ENCODE data around the gene PEAR1. TPM values are rescaled to one million over a fixed set of nuclear protein-coding genes. Genes with fewer than 3 reads are reported as not detected.

Gene PEAR1
- total RNA-seq, 1 donor from 2014 or later, result 0.09 TPM

DNA sequence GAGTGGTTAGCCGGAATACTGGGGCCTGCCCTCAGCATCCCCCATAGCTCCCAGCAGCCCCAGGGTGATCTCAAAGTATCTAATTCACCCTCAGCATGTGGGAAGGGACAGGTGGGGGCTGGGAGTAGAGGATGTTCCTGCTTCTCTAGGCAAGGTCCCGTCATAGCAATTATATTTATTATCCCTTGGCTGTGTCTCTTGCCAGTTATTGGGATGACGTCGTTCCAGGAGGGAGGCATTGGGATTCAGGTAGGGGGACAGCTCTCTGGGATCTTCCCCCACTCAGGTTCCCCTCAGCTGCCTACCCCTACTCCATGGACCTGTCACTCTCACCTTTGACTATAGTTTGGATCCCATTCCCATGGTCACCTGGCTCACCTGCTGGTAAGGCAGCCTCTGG is 11.9 kb upstream of the PEAR1 start:
- intact Hi-C loops (cut with micrococcal nuclease), result no loop called here

DNA sequence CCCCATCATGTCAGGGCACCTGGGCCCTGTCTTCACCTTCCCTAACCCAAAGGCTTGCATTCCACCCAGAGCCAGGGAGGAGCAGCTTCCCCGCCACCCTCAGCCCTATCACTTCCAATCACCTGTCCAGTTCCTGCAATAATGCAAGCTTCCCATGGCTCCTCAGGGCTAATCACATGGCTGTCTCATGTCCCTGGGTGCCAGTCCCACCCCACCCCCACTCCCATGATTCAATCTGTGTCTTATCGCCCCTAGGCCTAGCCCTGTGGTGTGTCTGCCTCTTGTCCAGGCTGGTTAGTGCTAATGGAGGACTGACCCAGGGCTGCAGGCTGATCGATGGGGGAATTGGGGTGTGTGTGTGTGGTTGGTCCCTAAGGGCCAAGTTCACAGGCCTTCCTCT is 11.0 kb upstream of the PEAR1 start:
- intact Hi-C loops (cut with micrococcal nuclease), result no loop called here

DNA sequence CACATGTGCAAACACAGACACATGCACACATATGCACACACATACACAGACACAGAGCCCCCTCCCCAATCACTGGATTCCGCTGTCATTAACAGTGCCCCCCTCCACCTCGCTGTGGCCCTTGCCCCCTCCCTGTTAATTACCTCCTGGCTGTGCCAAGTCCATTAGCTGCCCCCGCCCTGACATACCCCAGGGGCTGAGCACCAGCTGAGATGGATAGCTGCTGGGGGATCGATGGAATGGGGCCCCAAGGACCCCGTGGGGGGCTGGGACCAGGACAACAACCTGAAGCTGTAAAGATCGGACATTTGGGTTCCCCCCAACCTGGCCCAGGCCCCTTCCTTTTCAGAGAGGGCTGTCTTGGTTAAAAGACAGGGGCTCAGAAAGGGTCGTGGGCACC is 9.6 kb upstream of the PEAR1 start:
- intact Hi-C loops (cut with micrococcal nuclease), result no loop called here

DNA sequence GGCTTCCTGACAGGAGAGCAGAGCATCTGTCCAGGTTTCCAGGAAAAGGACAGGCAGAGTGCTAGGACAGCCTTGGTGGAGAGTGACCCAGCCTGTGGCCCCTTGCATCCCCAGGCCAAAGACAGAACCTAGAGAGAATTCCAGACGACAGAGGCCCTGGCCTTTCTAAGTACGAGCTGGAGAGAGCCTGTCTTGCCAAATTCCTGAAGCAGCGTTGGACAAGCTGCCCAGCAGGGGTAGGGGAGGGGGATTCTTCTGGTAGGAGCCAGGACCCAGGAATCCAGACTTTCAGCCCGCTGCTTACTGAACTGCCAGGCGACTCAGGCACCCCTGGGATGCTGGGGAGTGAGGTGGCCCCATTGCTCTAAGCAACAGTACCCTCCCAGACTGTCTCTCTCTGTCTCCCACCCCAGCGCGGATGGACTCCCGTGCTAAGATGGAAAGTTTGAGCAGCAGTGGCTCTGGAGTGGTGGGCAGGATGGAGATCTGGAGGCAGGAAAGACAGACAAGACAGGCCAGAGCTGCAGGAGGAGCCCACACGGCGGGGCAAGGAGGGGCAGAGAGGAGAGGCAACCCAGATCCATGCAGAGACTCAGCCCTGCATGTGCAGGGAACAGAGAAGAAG is 8.8 kb upstream of the PEAR1 start:
- intact Hi-C loops (cut with micrococcal nuclease), result no loop called here

DNA sequence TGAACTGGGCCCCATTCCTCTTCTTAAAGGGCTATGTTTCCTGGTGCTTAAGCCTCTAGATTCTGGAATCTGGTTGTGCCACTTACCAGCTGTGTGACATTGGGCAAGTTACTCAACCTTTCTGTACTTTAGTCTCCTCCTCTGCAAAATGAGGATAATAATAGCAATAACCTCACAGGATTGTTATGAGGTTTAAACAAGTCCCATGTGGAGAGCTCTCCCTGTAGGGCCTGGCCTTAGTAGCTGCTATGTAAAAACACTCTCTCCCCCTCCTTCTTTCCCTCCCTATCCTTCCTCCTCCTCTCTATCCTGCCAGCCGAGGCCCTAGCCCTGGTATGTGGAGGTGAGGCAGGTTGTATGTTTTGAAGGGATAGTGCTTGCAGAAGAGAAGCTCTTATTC is 8.2 kb upstream of the PEAR1 start:
- intact Hi-C loops (cut with micrococcal nuclease), result no loop called here

DNA sequence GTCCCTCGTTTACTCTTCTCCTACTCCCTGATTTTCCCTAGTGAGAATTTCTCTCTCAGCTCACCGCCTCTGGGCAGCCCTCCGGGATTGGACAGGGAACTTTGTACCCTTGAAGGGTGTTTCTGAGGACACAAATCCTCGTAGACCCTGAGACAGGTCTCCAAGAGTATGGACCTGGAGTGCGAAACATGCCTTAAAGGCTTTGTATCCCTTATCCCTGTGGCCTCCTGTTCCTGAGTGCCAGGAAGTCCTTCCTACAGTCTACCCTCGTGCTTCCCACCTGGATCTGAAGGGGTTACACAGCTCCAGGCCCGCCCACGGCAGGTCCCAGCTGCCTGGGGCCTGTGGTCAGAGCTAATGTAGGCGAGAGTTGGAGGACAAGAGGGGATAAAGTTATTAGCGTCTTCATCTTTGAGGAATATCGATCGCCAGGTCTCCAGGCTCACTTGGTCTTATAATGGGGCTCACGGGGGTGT is 7.6 kb upstream of the PEAR1 start:
- intact Hi-C loops (cut with micrococcal nuclease), result no loop called here

DNA sequence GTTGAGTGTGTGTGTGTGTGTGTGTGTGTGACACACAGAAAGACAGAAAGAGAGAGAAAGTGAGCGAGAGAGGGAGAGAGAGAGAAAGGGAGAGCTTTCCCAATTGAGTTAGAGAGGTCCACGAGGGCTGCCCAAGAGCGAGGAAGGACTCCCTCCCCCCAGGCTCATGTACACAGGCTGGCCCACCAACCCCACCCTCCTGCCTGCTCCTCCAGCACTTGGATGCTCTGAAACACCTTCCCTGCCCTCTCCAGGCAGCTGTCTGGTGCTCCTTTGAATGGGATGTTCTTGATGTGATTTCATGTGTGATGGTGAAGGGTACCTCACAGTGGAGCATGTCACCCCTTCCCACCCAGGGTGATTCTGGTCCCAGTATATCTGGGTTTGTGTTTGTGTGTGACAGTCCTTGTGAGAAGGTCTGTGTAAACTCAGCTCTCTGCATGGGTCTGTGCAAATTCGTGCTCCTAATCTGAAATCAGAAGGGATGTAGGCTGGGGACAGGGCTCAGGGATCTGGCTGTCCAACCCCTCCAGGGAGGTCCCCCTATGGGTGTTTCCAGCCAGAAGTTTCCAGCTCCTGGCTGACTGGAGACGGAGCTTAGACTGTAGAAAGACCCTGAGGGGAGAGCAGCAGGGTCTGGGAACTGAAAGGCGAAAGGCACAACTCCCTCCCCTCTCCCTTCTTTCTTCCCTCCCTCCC is 6.8 kb upstream of the PEAR1 start:
- intact Hi-C loops (cut with micrococcal nuclease), result no loop called here

DNA sequence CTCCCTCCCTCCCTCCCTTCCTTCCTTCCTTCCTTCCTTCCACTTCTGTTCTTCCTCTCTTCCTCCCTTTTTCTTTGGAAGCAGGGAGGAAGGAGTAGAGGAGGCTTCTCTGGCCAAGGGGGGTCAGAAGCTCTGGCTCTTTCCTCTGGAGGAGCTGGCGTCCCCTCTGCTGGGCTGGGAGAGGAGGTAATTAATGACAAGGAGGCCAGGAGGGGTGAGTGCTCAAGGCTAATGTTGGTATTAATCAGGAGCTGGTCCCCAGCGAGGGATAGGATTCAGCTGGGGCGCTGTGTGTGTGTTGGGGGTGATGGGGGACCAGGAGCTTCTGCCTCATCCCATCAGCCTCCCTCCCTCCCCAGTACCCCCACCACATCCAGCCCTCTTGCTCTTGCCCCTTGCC is 6.2 kb upstream of the PEAR1 start:
- intact Hi-C loops (cut with micrococcal nuclease), result no loop called here

DNA sequence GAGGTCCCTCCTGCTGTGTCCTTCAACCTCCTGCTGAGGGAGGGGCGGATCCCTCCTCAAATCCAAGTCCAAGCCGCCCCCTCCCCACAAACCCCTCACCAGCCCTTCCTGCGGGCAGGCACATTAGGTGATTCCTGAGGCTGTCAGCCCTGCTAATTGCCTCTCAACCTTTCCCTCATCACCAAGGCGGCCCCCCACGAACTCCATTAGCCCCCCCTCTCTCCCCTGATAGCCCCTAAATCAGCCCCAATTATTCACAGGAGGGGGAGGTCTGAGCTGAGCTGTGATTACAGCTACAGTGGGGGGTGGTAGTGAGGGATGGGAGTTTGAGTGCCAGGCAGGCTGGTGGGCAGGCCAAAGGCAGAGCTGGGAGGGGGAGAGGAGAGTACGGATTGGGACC is 5.8 kb upstream of the PEAR1 start:
- intact Hi-C loops (cut with micrococcal nuclease), result no loop called here

DNA sequence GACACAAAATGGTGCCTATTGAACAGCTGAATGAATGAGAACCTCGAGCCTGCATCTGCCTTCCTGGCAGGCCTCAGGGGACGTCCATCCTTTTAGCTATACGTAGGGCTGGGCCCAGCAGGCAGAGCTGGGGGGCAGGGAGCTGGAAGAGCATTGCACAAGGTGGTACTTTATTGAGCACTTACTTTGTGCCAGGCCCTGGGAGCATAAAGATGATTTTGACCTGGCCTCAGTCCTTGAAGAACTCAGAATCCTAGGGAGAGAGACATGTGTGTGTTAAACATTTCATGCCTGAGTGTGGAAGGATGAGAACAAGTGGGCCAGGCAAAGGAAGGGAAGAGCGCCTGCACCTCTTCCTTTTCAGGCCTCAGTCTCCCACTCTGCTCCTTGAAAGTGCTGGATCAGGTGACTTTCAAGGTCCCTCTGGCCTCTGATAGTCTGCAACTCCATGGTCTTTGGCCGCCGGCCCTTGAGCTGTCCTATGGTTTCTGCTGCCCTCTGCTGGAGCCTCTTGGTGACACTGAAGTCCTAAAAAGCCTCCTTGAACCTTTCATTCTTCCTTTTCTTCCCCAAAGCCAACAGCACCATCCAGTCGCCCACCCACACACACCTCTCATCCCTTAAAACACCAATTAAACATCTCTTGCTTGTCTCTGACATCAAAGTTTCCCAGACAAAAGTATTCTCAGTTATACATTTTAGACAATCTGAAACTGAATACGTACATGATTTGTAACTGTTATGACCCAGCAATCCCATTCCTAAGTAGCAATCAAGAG is 3.5 kb upstream of the PEAR1 start:
- intact Hi-C loops (cut with micrococcal nuclease), result loop anchor here (1.0 to 10.0 kb wide), 6 partner anchors 51 to 205 kb away; no protein-coding TSS in a partner anchor

DNA sequence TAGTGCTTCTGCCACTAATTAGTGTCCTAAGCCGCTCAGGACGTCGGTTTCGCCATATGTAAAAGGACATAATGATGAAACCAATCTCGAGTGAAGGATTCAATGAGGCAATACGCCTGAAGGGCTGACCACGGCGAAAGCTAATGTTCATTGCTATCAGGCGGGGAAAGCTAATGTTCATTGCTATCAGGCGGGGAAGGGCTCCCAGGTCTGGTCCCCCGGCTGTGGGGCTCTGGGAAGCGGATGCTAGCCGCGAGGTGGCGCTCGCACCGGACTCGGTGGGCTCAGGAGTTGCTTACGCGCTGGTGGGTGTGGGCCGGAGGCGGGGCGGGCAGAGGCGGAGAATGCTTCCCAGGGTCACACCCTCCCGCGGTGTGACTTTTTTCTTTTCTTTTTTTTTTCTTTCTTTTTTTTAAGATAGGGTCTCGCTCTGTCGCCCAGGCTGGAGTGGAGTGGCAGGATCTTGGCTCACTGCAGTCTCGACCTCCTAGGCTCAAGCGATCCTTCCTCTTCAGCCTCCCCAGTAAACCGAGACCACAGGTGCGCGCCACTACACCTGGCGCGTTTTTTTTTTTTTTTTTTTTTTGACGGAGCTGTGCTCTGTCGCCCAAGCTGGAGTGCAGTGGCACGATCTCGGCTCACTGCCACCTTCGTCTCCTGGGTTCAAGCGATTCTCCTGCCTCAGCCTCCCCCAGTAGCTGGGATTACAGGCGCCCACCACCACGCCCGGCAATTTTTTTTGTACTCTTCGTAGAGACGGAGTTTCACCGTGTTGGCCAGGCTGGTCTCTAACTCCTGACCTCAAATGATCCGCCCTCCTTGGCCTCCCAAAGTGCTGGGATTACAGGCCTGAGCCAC is 1.1 kb upstream of the PEAR1 start:
- intact Hi-C loops (cut with micrococcal nuclease), result loop anchor here (1.0 to 10.0 kb wide), 6 partner anchors 28 to 208 kb away; partner anchors contain the start of genes LRRC71 and NTRK1

DNA sequence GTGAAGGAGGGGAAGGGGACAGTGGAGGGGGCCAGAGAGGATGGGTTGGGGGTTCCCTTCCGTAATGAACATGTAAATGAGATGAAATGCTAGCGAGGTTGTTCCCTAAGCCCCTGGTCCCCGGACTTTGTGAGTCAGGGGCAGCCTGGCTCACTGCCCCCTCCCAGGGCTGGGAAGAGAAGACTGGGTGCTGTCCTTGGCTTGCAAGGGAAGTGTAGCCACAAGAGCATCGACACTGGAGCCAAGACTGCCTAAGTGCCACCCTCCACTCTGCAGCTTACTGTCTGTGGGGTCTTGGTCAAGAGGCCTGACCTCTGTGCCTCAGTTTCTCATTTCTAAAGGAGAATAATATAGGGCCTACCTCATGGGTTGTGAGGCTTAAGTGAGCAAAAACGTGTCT is 483 bp downstream of the PEAR1 start:
- intact Hi-C loops (cut with micrococcal nuclease), result loop anchor here (5.0 to 10.0 kb wide), 3 partner anchors 68 to 209 kb away; no protein-coding TSS in a partner anchor

DNA sequence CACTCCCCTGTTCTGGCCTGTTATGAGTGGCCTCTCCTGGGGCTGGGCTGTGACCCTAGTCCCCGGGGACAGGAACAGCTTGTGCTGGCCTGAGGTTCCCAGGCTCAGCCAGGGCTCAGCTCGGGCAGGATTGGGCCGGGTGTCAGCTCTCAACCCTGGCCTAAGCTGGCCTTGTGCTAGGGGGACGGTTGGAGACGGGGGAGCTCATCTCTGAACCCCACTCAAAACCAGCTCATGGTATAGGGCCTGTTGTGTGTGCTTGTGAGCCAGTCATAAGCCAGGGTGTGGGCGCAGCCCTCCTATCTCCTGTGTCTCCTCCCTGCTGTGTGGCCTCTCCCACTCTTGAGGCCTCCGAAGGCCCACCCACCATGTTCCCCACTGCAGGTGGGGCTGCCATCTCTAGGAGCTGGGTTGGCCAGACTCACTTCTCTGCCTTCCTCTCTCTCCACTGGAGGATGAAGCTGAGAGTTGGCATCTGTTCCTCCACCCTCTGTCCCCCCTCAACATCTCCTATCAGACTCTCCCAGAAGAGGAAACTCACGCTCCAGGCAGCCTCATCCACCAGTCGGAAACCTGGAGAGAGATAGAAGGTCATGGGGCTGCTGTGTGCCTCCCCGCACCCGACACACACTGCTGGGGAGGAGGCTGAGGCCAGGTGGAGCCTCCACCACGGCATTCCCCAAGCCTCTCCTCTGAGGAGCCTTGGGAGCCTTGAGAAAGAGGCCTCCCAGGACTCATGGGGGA is 1.4 kb downstream of the PEAR1 start:
- intact Hi-C loops (cut with micrococcal nuclease), result loop anchor here (5.0 to 10.0 kb wide), 3 partner anchors 67 to 210 kb away; no protein-coding TSS in a partner anchor

DNA sequence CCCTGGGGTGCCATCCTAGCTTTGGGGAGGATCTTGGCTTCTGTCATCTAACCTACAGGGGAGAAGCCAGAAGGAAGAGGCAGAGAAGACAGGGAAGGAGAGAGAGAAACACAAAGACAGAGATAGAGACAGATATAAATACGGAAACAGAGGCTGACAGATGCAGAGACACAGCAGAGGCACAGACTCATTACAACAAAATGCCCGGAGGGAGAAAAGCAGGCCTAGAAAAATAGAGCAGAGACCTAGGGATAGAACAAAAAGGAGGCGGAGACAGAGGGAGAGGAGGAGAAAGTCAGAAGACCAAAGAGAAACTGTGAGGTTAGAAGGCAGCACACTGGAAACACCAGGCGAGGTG is 1.9 kb downstream of the PEAR1 start:
- intact Hi-C loops (cut with micrococcal nuclease), result loop anchor here (10.0 kb wide), 2 partner anchors 179 to 211 kb away; no protein-coding TSS in a partner anchor

DNA sequence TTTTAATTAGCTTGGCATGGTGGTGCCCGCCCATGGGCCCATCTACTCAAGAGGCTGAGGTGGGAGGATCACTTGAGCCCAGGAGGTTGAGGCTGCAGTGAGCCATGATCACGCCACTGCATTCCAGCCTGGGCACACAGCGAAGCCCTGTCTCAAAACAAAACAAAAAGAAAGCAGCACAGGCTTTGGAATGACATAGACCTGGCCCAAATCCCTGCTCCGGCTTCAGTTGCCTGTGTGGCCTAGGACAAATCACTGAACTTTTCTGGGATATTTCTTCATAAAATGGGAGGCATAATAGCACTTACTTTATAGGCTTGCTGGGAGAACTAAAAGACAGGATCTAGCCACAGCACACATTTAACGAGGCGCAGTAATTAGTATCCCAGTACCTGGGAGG is 2.4 kb downstream of the PEAR1 start:
- intact Hi-C loops (cut with micrococcal nuclease), result loop anchor here (10.0 kb wide), 2 partner anchors 179 to 211 kb away; no protein-coding TSS in a partner anchor

DNA sequence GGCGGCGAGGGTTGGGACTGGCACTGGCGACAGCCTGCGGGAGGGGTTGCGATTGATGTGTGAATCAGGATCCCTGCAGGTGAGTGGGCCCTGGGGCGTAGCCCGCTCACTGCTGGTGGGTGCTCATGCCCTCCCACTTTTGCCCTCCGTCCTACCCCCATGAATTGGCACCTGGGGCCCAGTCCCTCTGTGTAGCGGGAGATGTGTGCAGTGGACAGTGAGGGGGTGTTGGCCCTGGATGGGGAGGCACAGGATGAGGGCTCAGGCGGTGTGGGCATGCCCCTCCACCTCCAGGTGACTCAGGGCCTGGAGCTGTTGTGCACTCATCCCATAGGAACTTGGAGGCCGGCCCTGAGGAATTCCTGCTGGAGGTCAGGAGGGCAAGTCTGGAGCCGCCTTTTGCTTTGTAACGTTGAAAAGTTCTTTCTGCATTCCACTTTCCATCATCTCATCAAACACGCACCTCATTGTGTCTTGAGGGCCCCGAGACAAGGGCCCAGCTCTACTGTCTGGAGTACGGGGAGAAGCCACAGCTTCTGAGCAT is 3.0 kb downstream of the PEAR1 start:
- intact Hi-C loops (cut with micrococcal nuclease), result loop anchor here (10.0 kb wide), 2 partner anchors 178 to 212 kb away; no protein-coding TSS in a partner anchor

DNA sequence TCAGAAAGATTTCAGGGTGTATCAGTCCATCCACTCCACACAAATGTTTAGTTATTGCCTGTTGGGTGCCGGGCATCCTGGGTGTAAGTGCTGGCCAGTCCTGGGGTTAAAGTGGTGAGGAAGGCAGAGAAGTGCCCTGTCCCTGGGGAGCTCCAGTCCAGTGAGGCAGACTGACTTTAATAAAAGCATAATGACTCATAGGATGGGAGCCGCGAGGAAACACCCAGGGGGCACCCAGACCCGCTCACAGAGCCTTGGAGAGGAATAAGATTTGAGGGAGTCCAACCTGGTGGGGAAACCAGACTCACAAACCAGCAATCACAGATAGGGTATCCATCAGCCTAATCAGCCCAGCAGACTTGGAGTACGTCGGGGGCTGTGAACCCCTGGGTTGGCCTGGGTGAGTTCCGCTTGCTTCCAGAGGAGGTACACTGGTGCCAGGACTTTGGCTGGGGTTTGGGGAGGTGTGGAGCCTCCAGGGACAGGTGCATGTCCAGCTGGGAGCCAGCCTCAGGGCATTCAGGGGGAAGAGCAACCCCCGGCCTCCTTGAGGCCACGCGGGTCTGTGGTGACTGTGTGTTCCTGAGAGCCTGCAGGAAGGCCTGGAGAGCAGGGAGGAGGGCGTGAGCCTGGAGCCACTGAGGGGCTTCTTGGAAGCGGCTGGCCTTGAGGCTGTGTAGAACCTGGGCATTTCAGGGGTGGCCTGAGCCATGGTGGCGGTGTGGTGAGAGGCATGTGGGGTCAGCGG is 3.7 kb downstream of the PEAR1 start:
- intact Hi-C loops (cut with micrococcal nuclease), result loop anchor here (10.0 kb wide), 2 partner anchors 178 to 212 kb away; no protein-coding TSS in a partner anchor

DNA sequence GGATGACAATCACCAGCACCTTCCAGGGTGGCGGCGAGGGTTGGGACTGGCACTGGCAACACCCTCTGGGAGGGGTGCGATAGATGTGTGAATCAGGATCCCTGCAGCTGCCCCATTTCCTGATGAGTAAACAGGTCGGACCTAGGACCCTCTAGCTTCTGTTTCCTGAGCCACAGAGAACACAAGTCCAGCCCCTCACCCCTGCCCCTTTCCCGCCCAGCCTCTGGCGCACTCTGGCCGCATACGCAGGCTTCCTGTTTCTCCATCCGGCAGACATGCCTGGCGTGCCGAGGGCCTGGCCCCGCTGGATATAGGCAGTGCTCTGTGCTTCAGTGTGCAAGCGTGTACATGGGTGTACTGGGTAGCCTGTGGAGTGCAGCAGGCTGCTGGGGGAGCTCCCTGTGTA is 4.6 kb downstream of the PEAR1 start:
- intact Hi-C loops (cut with micrococcal nuclease), result loop anchor here (10.0 kb wide), 2 partner anchors 177 to 213 kb away; no protein-coding TSS in a partner anchor
